ENCODE measurements around the gene ZNF236.

ZNF236 gene

DNA sequence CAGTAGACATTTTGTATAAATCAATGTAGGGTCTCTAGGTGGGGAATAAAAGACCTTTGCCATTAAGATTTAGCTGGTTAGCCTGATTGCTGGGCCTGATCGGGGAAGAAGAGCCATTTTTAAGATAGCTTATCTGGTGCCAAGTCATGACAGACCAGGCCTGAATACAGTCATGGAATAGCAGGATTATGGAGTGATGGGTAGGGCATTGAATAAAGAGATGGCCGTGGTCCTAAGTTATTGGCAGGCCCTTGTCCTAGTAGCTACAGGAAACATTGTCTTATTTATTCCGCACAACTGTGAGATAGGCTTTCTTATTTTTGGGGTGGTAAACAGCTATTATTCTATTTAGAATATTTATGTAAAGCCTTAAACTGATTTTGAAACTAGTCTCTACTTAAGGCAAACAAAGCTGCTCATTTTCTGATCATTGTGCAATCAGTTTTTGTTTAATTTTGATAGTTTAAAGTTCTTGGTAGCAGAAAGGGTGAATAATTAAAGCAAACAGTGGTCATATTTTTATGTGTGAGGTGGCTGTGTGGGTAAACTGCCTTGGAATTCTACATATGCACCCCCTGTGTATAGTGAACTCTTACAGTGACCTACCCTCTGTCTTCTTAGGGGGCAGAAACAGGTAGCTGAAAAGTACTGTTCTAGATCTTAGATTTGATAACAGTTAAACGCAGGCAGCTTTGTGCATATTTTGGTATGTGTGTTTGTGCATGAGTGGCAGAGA lies 22.6 kb downstream of the ZNF236 start:
- TF ChIP-seq ZFX (IDR thresholded peaks at IDR 0.05; ENCODE audit: borderline replicate concordance): no peak
- TF ChIP-seq, protein P1, sequence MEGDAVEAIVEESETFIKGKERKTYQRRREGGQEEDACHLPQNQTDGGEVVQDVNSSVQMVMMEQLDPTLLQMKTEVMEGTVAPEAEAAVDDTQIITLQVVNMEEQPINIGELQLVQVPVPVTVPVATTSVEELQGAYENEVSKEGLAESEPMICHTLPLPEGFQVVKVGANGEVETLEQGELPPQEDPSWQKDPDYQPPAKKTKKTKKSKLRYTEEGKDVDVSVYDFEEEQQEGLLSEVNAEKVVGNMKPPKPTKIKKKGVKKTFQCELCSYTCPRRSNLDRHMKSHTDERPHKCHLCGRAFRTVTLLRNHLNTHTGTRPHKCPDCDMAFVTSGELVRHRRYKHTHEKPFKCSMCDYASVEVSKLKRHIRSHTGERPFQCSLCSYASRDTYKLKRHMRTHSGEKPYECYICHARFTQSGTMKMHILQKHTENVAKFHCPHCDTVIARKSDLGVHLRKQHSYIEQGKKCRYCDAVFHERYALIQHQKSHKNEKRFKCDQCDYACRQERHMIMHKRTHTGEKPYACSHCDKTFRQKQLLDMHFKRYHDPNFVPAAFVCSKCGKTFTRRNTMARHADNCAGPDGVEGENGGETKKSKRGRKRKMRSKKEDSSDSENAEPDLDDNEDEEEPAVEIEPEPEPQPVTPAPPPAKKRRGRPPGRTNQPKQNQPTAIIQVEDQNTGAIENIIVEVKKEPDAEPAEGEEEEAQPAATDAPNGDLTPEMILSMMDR (IDR thresholded peaks at IDR 0.05): no peak
- no peak overlapping the region for H3K27ac ChIP-seq

DNA sequence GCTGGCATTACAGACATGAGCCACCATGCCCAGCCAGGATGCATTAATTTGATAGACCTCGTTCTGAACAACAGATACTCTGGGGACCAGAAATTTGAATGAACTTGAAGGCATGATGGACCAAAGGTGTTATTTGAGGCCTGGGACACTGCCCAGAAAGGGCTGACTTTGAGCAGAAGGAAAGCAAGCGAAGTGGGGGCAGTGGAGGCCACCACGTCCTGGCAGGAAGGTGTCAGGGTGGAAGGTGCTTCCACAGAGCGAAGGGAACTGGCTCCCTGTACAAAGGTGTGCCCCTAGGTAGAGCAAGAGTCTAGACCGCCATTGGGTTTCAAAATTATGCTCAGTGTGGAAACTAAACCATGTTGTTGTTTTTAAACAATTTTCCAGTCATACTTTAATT lies 23.9 kb downstream of the ZNF236 start:
- TF ChIP-seq, protein P1 (IDR thresholded peaks at IDR 0.05): no peak
- TF ChIP-seq ZFX (IDR thresholded peaks at IDR 0.05; ENCODE audit: borderline replicate concordance): no peak
- H3K27ac ChIP-seq: no peak overlapping the region

DNA sequence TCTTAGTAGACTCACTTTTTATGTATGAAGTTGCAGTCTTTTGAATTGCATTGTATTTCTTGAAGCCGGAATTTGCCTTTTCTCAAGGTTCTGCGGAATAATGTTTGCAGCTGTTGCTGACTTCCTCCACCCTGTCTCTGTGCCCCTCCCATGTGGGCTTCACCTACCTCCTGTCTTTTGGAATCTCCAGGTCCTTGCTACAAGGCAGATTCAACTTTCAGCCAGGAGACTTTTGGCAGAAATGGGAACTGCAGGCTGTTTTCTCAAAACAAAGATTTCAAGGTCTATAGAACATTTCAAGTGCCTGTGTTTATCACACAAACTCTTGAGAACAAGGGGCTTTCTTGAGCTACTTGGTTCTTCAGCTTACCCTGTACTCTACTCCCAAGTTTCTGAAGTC lies 25.6 kb downstream of the ZNF236 start:
- no peak overlapping the region for H3K27ac ChIP-seq
- TF ChIP-seq, protein P1 (IDR thresholded peaks at IDR 0.05): no peak
- TF ChIP-seq ZFX (IDR thresholded peaks at IDR 0.05; ENCODE audit: borderline replicate concordance): no peak

DNA sequence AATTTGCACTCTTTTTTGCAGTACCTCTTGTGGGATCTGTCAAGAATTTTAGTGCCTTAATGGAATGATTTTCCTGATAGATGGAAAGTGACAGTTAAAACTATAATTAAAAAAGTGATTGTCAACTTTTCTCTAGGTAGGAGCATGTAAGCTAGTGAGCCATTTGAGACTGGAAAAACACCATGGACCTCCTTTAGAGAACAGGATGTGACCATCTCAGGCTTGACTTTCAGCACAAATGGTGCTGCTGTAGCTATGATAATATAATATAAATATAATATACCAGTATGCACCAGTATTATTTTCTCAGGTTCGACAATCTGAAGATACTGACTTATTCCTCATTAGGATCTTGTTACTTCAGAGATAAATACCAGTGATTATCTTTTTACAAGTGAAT lies 27.8 kb downstream of the ZNF236 start:
- no peak overlapping the region for H3K27ac ChIP-seq
- TF ChIP-seq, protein P1 (IDR thresholded peaks at IDR 0.05): no peak
- no peak for TF ChIP-seq ZFX (IDR thresholded peaks at IDR 0.05; ENCODE audit: borderline replicate concordance)

DNA sequence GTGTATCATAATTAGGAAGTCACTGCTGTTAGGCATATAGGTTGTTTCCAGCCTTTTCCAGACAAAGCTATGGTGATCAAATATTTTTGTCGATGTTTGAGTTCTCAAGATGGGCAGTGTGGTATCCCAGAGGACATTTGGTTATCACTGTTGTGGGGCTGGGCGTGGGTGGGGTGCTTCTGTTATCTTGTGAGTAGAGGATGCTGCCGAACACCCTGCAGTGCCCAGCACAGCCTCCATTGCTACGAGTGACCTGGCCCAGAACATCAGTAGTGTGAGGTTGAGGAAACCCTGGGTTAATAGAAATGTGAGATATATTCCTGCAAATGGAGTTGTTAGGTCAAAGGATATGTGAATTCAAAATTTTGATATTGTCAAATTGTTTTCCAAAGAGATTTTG lies 33.2 kb downstream of the ZNF236 start:
- TF ChIP-seq, protein P1 (IDR thresholded peaks at IDR 0.05): no peak
- no peak for TF ChIP-seq ZFX (IDR thresholded peaks at IDR 0.05; ENCODE audit: borderline replicate concordance)
- no peak overlapping the region for H3K27ac ChIP-seq

DNA sequence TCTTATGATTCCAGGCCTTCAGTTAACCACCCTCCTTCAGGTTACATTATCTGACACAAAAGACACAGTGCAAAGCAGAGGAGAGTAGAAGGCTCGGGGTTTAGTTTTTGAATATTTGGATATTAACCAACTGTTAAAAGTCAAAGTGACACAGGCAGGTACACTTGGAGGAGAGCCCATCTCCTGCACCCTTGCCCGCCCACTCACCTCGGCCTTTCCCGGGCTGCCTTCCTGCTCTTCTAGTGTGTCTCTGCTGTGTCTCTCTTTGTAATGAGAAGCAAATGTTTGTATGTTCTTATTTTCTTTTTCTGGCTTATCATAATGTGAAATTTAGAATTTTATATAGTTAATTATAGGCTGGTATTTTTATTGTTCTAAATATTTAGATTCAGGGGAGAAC lies 35.1 kb downstream of the ZNF236 start:
- no peak overlapping the region for H3K27ac ChIP-seq
- TF ChIP-seq ZFX (IDR thresholded peaks at IDR 0.05; ENCODE audit: borderline replicate concordance): no peak
- TF ChIP-seq, protein P1 (IDR thresholded peaks at IDR 0.05): no peak

DNA sequence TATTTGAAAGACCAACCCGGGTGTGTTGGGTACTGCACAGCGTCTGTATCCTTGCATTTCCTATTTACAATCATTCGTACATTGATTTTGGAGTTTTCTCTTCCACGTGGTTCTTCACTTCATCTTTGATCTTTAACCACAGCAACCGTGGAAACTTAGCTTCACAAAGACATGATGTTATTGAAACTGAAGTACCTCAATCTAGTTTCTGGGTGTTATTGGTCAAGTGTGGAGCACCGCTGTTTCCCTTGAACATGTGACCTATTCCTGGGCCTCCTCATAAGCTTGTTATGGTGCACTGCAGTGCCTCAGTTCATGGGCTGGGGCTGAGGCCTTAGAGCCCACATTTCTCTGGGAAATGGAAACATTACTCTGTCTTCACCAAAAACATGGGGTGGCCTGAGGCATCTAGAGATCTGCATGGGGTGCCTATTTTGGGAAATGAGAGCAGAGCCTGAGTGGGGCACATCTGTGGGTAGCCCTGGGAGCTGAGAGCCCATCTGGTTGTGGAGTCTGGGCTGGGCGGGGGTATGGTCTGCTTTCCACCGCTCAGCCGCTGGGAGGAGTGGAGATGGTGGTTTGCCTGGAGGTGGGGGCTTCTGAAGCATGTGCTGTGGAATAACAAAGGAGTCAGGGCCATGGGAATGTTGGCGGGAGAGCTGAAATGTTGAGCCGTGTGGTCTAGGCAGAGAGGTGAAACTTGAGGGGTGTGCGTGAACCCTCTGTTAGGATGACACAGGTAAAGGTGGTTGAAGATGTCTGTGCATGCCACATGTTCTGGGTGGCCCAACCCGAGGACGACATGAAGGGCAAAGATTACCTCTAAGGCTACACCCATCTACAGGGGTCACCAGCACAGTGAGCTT lies 37.4 kb downstream of the ZNF236 start:
- H3K27ac ChIP-seq: no peak overlapping the region
- TF ChIP-seq, protein P1 (IDR thresholded peaks at IDR 0.05): no peak
- no peak for TF ChIP-seq ZFX (IDR thresholded peaks at IDR 0.05; ENCODE audit: borderline replicate concordance)

All from 22Rv1 (cell line).